ENCODE data around the gene NSF. TPM values are rescaled to one million over a fixed set of nuclear protein-coding genes. Genes with fewer than 3 reads are reported as not detected.
"Not testable (repeated sequence)": the region's sequence is repeated elsewhere in the genome, so short reads cannot be mapped to it uniquely, and the experiment has no call there.

Gene NSF
- total and polyA plus RNA-seq, 10 of the 15 experiments (the other 5 are each of a cell fraction or from before 2014, with no cell fraction given), result 6.8 to 25.6 (median 16.8) TPM

GRCh38 chr17:46560048-46560447, 30.4 kb upstream of the NSF start:
- not testable (repeated sequence) for BruUV-seq (replicated peaks); FAIRE-seq

GRCh38 chr17:46566284-46566683, 24.2 kb upstream of the NSF start:
- ATAC-seq, result peak; percentile 96
- H3K79me2 ChIP-seq (ENCODE audit: control insufficient read depth, insufficient read depth, low read length); intact Hi-C loops (cut with micrococcal nuclease; ENCODE audit: unreplicated experiment); H3K9ac ChIP-seq (ENCODE audit: control insufficient read depth, insufficient read depth, low read length); H3K4me1 ChIP-seq (ENCODE audit: control insufficient read depth, insufficient read depth, low read length); DNase-seq (ENCODE audit: low read depth, low spot score); H3K27ac ChIP-seq (ENCODE audit: control insufficient read depth, insufficient read depth); H2AFZ ChIP-seq (ENCODE audit: control insufficient read depth, low read depth, low read length); H3K36me3 ChIP-seq (ENCODE audit: control insufficient read depth in 2 of 2, insufficient read depth in 2 of 2, low read length in 1 of 2); H4K20me1 ChIP-seq (ENCODE audit: control insufficient read depth, insufficient read depth); POLR2A ChIA-PET; RAD21 ChIA-PET (ENCODE audit: unreplicated experiment); in situ Hi-C loops (cut with MboI); H3K9me3 ChIP-seq (replicated peaks; ENCODE audit: control insufficient read depth, insufficient read depth, low read length); SMC1A ChIA-PET (ENCODE audit: uncharacterized antibody, unreplicated experiment); H3K4me2 ChIP-seq (ENCODE audit: control insufficient read depth, insufficient read depth); CTCF ChIA-PET; H3K4me3 ChIP-seq; H3K27me3 ChIP-seq (replicated peaks in 1 of 2; ENCODE audit: control insufficient read depth in 2 of 2, insufficient read depth in 2 of 2, low read length in 1 of 2): not testable (repeated sequence)
- BruUV-seq (replicated peaks), result TSS peak; percentile 56
- no CpG with 5 or more reads among the region's 2 CpGs for WGBS (ENCODE audit: insufficient coverage, insufficient replicate concordance, low lambda C conversion rate, missing lambda C conversion rate)
- FAIRE-seq, result peak; percentile 82

More at GRCh38 chr17:46560048-46560447, 30.4 kb upstream of the NSF start:
- ATAC-seq; intact Hi-C loops (cut with micrococcal nuclease; ENCODE audit: unreplicated experiment); H3K79me2 ChIP-seq (ENCODE audit: control insufficient read depth, insufficient read depth, low read length); H3K9me3 ChIP-seq (replicated peaks; ENCODE audit: control insufficient read depth, insufficient read depth, low read length); H3K4me2 ChIP-seq (ENCODE audit: control insufficient read depth, insufficient read depth); RAD21 ChIA-PET (ENCODE audit: unreplicated experiment); H3K27ac ChIP-seq (ENCODE audit: control insufficient read depth, insufficient read depth); H3K27me3 ChIP-seq (replicated peaks in 1 of 2; ENCODE audit: control insufficient read depth in 2 of 2, insufficient read depth in 2 of 2, low read length in 1 of 2); in situ Hi-C loops (cut with MboI); H4K20me1 ChIP-seq (ENCODE audit: control insufficient read depth, insufficient read depth); SMC1A ChIA-PET (ENCODE audit: uncharacterized antibody, unreplicated experiment); POLR2A ChIA-PET; H2AFZ ChIP-seq (ENCODE audit: control insufficient read depth, low read depth, low read length); H3K9ac ChIP-seq (ENCODE audit: control insufficient read depth, insufficient read depth, low read length); DNase-seq (ENCODE audit: low read depth, low spot score); H3K4me3 ChIP-seq; H3K4me1 ChIP-seq (ENCODE audit: control insufficient read depth, insufficient read depth, low read length); H3K36me3 ChIP-seq (ENCODE audit: control insufficient read depth in 2 of 2, insufficient read depth in 2 of 2, low read length in 1 of 2); CTCF ChIA-PET: not testable (repeated sequence)
- no CpG with 5 or more reads among the region's 3 CpGs for WGBS (ENCODE audit: insufficient coverage, insufficient replicate concordance, low lambda C conversion rate, missing lambda C conversion rate)

- ATAC-seq, result peak; percentile 52
- POLR2A ChIA-PET; H3K4me3 ChIP-seq; H3K27ac ChIP-seq (ENCODE audit: control insufficient read depth, insufficient read depth); H3K9me3 ChIP-seq (replicated peaks; ENCODE audit: control insufficient read depth, insufficient read depth, low read length); H4K20me1 ChIP-seq (ENCODE audit: control insufficient read depth, insufficient read depth); H3K9ac ChIP-seq (ENCODE audit: control insufficient read depth, insufficient read depth, low read length); H3K27me3 ChIP-seq (replicated peaks in 1 of 2; ENCODE audit: control insufficient read depth in 2 of 2, insufficient read depth in 2 of 2, low read length in 1 of 2); H3K4me1 ChIP-seq (ENCODE audit: control insufficient read depth, insufficient read depth, low read length); intact Hi-C loops (cut with micrococcal nuclease; ENCODE audit: unreplicated experiment); DNase-seq (ENCODE audit: low read depth, low spot score); in situ Hi-C loops (cut with MboI); H3K4me2 ChIP-seq (ENCODE audit: control insufficient read depth, insufficient read depth); BruUV-seq (replicated peaks); FAIRE-seq; SMC1A ChIA-PET (ENCODE audit: uncharacterized antibody, unreplicated experiment); CTCF ChIA-PET; H3K36me3 ChIP-seq (ENCODE audit: control insufficient read depth in 2 of 2, insufficient read depth in 2 of 2, low read length in 1 of 2); RAD21 ChIA-PET (ENCODE audit: unreplicated experiment); H2AFZ ChIP-seq (ENCODE audit: control insufficient read depth, low read depth, low read length); H3K79me2 ChIP-seq (ENCODE audit: control insufficient read depth, insufficient read depth, low read length): not testable (repeated sequence)
- WGBS (ENCODE audit: insufficient coverage, insufficient replicate concordance, low lambda C conversion rate, missing lambda C conversion rate), result no CpG with 5 or more reads among the region's 1 CpG
These were observed 23.5 kb upstream of the NSF start for GRCh38 chr17:46566980-46567379.

- in situ Hi-C loops (cut with MboI); H3K36me3 ChIP-seq (ENCODE audit: control insufficient read depth in 2 of 2, insufficient read depth in 2 of 2, low read length in 1 of 2); H3K9me3 ChIP-seq (replicated peaks; ENCODE audit: control insufficient read depth, insufficient read depth, low read length); CTCF ChIA-PET; H3K27ac ChIP-seq (ENCODE audit: control insufficient read depth, insufficient read depth); intact Hi-C loops (cut with micrococcal nuclease; ENCODE audit: unreplicated experiment); SMC1A ChIA-PET (ENCODE audit: uncharacterized antibody, unreplicated experiment); H2AFZ ChIP-seq (ENCODE audit: control insufficient read depth, low read depth, low read length); H3K4me3 ChIP-seq; H3K4me2 ChIP-seq (ENCODE audit: control insufficient read depth, insufficient read depth); POLR2A ChIA-PET; ATAC-seq; H3K27me3 ChIP-seq (replicated peaks in 1 of 2; ENCODE audit: control insufficient read depth in 2 of 2, insufficient read depth in 2 of 2, low read length in 1 of 2); H3K4me1 ChIP-seq (ENCODE audit: control insufficient read depth, insufficient read depth, low read length); H3K79me2 ChIP-seq (ENCODE audit: control insufficient read depth, insufficient read depth, low read length); DNase-seq (ENCODE audit: low read depth, low spot score); RAD21 ChIA-PET (ENCODE audit: unreplicated experiment); H4K20me1 ChIP-seq (ENCODE audit: control insufficient read depth, insufficient read depth); H3K9ac ChIP-seq (ENCODE audit: control insufficient read depth, insufficient read depth, low read length): not testable (repeated sequence)
- FAIRE-seq, result peak; percentile 88
- WGBS (ENCODE audit: insufficient coverage, insufficient replicate concordance, low lambda C conversion rate, missing lambda C conversion rate), result no CpG with 5 or more reads among the region's 4 CpGs
- BruUV-seq (replicated peaks), result TSS peak; percentile 55
These were observed 18.7 kb upstream of the NSF start for GRCh38 chr17:46571796-46572195.

Measured in GM12878 (cell line).